ENCODE measurements around the gene TEDC1. TPM values are rescaled to one million over a fixed set of nuclear protein-coding genes. Genes with fewer than 3 reads are reported as not detected.

Gene TEDC1
- total RNA-seq, 1 experiment from 2014 or later: 17.9 TPM

- Mint-ChIP-seq H3K4me3 (no peak overlapping the region), H3K9me3 (no peaks in the 10 kb centered on the region), H3K27me3 (ENCODE audit: low read depth) (no peaks in the 10 kb centered on the region; the same call in 1 of the 2 replicates), H3K27ac (no peak overlapping the region), H3K4me1 (no peaks in the 10 kb centered on the region), H3K36me3 (no peaks in the 10 kb centered on the region)
- POLR2A ChIA-PET: no interaction called here
- CTCF ChIA-PET: interaction anchor here (1.0 to 2.1 kb wide), 2 partner anchors 9 to 19 kb away, joined by 4 to 7 read pairs; no protein-coding TSS in a partner anchor
- DNase-seq (ENCODE audit: low spot score) (no peak), ATAC-seq (peak; percentile 14; the same call in 1 of the 2 replicates)
- no peak for TF ChIP-seq ZNF219 (CRISPR knock-in tag; IDR thresholded peaks at IDR 0.05; ENCODE audit: borderline replicate concordance)
- TF ChIP-seq ZNF423 (CRISPR knock-in tag; IDR thresholded peaks at IDR 0.05): peak; percentile 41; the same call in 1 of the 2 replicates
Measured at GRCh38 chr14:105499256-105500035, 8.4 kb downstream of the TEDC1 start.

GRCh38 chr14:105500036-105500725 lies 9.1 kb downstream of the TEDC1 start:
- Mint-ChIP-seq H3K4me1 (no peaks in the 10 kb centered on the region), H3K36me3 (no peaks in the 10 kb centered on the region), H3K9me3 (no peaks in the 10 kb centered on the region), H3K27ac (no peak overlapping the region), H3K4me3 (no peak overlapping the region), H3K27me3 (ENCODE audit: low read depth) (no peaks in the 10 kb centered on the region; the same call in 1 of the 2 replicates)
- CTCF ChIA-PET: interaction anchor here (0.7 kb wide), 1 partner anchor 28 kb away, joined by 3 read pairs; no protein-coding TSS in a partner anchor
- ATAC-seq (no peak), DNase-seq (ENCODE audit: low spot score) (no peak)
- POLR2A ChIA-PET: no interaction called here
- TF ChIP-seq NR2C2 (CRISPR knock-in tag; IDR thresholded peaks at IDR 0.05) (no peak), PRRX2 (CRISPR knock-in tag; IDR thresholded peaks at IDR 0.05) (no peak), ZNF263 (CRISPR knock-in tag; IDR thresholded peaks at IDR 0.05; ENCODE audit: low read depth) (no peak), AR (CRISPR knock-in tag; IDR thresholded peaks at IDR 0.05) (no peak), ATF3 (CRISPR knock-in tag; conservative IDR thresholded peaks at IDR 0.05) (no peak), CREM (CRISPR knock-in tag; IDR thresholded peaks at IDR 0.05) (no peak), CBFB (CRISPR knock-in tag; IDR thresholded peaks at IDR 0.05; ENCODE audit: low read depth) (no peak), ZNF396 (CRISPR knock-in tag; IDR thresholded peaks at IDR 0.05; ENCODE audit: borderline replicate concordance) (no peak), GTF2I (CRISPR knock-in tag; conservative IDR thresholded peaks at IDR 0.05) (no peak), ZNF532 (CRISPR knock-in tag; IDR thresholded peaks at IDR 0.05; ENCODE audit: borderline replicate concordance) (no peak), ESRRA (CRISPR knock-in tag; IDR thresholded peaks at IDR 0.05; ENCODE audit: borderline replicate concordance) (no peak), E2F4 (CRISPR knock-in tag; IDR thresholded peaks at IDR 0.05; ENCODE audit: borderline replicate concordance, low read depth) (no peak), TEAD1 (CRISPR knock-in tag; IDR thresholded peaks at IDR 0.05) (no peak), ZNF232 (CRISPR knock-in tag; IDR thresholded peaks at IDR 0.05) (no peak)
